SU-DHL-6 (cell line): Measurements from ENCODE around the gene HDAC5.

Source experiments
- EZH2phosphoT487 ChIP-seq: fragments of 200-600 bp; sonication (generic), shearing (Covaris generic); conservative IDR thresholded peaks from 2 replicates; pipeline ENCODE4 v1.6.1; 2018; ENCODE audit warnings: mild to moderate bottlenecking, antibody characterized with exemption, low read length, moderate library complexity, mixed read lengths
- TF ChIP-seq, protein P1 (sequence below): fragments of 200-600 bp; sonication (generic); IDR thresholded peaks from one replicate; pipeline ENCODE4 v1.5.1; 2017; ENCODE audit warnings: antibody characterized with exemption, mild to moderate bottlenecking, low read length, moderate library complexity; ENCODE audit not compliant: insufficient read depth, poor library complexity, severe bottlenecking

DNA sequence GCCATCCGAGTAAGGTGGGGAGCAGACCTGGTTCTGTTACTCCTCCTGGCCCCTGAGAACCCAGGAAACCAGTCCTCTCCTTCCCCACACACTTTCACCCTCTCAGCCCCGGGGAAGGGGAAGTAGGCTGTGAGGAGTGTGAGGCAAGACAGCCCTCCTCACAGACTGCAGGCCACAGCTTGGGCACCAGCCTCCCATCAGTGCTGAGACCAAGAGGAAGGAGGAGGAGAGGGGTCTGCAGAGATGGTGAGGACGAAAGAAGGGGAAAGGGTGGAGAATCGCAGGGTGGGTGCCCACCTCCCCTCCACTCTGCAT, 45.9 kb downstream of the HDAC5 start:
- TF ChIP-seq, protein P1, sequence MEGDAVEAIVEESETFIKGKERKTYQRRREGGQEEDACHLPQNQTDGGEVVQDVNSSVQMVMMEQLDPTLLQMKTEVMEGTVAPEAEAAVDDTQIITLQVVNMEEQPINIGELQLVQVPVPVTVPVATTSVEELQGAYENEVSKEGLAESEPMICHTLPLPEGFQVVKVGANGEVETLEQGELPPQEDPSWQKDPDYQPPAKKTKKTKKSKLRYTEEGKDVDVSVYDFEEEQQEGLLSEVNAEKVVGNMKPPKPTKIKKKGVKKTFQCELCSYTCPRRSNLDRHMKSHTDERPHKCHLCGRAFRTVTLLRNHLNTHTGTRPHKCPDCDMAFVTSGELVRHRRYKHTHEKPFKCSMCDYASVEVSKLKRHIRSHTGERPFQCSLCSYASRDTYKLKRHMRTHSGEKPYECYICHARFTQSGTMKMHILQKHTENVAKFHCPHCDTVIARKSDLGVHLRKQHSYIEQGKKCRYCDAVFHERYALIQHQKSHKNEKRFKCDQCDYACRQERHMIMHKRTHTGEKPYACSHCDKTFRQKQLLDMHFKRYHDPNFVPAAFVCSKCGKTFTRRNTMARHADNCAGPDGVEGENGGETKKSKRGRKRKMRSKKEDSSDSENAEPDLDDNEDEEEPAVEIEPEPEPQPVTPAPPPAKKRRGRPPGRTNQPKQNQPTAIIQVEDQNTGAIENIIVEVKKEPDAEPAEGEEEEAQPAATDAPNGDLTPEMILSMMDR, result no peak
- no peak for TF ChIP-seq EZH2phosphoT487
